Activated B cell treated with CpG ODN at 0.5 μM for 24 hours (primary cell): Measurements from ENCODE around the gene CRAT. TPM values are rescaled to one million over a fixed set of nuclear protein-coding genes. Genes with fewer than 3 reads are reported as not detected.
A peak's percentile ranks its signal among the peaks of the same experiment; 100 is the strongest.
"Not testable (repeated sequence)": the region's sequence is repeated elsewhere in the genome, so short reads cannot be mapped to it uniquely, and the experiment has no call there.

ENCODE experiments used
- ATAC-seq: fragments of 200-7000 bp; cut with Tn5 transposase; one replicate; pipeline ENCODE4 v1.10.0; 2021; ENCODE audit warnings: low read depth, mild to moderate bottlenecking, moderate library complexity
- CTCF ChIA-PET: fragments of 350-600 bp; sonication (Branson Sonifier 250); formaldehyde crosslinking; loops from one replicate; lab custom pipeline; 2021; ENCODE audit warnings: antibody characterized with exemption; lab: Charles Lee
- POLR2A ChIA-PET: fragments of 350-600 bp; sonication (Branson Sonifier 250); formaldehyde crosslinking; loops from one replicate; lab custom pipeline; 2021; ENCODE audit warnings: antibody characterized with exemption; lab: Charles Lee
- DNase-seq: peaks from one replicate; pipeline ENCODE4 v3.0.0; 2022
- H3K27ac Mint-ChIP-seq: one replicate; pipeline ENCODE4 v1.8.0; 2020; ENCODE audit warnings: mixed read lengths
- H3K27me3 Mint-ChIP-seq: one replicate; pipeline ENCODE4 v1.8.0; 2021; ENCODE audit warnings: mixed read lengths
- H3K36me3 Mint-ChIP-seq: one replicate; pipeline ENCODE4 v1.8.0; 2021; ENCODE audit warnings: low read depth, mixed read lengths
- H3K4me1 Mint-ChIP-seq: one replicate; pipeline ENCODE4 v1.8.0; 2021; ENCODE audit warnings: mixed read lengths
- H3K4me3 Mint-ChIP-seq: one replicate; pipeline ENCODE4 v1.8.0; 2020; ENCODE audit warnings: mild to moderate bottlenecking, mixed read lengths
- H3K9me3 Mint-ChIP-seq: one replicate; pipeline ENCODE4 v1.8.0; 2020; ENCODE audit warnings: mixed read lengths
- intact Hi-C: fragments of 100-400 bp; cut with micrococcal nuclease; formaldehyde crosslinking; loops from one replicate; pipeline ENCODE4 v1.15.1; 2024
- total RNA-seq: library from RNA; stranded (reverse); gene quantifications from 2 replicates; pipeline ENCODE4 v1.2.3, GENCODE V29; 2022
- TF ChIP-seq, protein P1 (sequence below): fragments of 200-600 bp; IDR thresholded peaks from one replicate; pipeline ENCODE4 v1.8.0; 2022; ENCODE audit warnings: antibody characterized with exemption, mild to moderate bottlenecking

The CRAT gene
- total RNA-seq, 1 donor from 2014 or later: 8.2 TPM

DNA sequence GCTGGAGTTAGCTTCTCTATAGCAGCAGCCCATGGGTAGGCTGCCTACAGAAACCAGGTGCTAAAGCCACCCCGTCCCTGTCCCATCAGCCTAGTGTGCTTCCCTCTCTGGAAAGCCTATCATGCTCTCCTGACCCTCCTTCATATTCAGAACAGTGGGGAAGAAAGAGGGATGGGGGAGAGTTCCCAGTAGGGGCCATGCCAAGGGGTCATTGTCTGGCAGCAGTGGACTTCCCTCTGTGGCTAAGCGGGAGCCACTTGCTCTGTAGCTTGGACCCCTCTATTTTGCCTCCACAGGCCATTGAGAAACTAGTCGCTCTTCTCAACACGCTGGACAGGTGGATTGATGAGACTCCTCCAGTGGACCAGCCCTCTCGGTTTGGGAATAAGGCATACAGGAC is 18.1 kb upstream of the CRAT start:
- Mint-ChIP-seq H3K4me1 (peaks cover 18% of the 10 kb centered on the region), H3K27me3 (no peaks in the 10 kb centered on the region), H3K27ac (no peak overlapping the region), H3K4me3 (no peak overlapping the region), H3K9me3 (no peaks in the 10 kb centered on the region), H3K36me3 (peaks cover 68% of the 10 kb centered on the region)
- ChIA-PET CTCF (no interaction called here), POLR2A (no interaction called here)
- TF ChIP-seq, protein P1, sequence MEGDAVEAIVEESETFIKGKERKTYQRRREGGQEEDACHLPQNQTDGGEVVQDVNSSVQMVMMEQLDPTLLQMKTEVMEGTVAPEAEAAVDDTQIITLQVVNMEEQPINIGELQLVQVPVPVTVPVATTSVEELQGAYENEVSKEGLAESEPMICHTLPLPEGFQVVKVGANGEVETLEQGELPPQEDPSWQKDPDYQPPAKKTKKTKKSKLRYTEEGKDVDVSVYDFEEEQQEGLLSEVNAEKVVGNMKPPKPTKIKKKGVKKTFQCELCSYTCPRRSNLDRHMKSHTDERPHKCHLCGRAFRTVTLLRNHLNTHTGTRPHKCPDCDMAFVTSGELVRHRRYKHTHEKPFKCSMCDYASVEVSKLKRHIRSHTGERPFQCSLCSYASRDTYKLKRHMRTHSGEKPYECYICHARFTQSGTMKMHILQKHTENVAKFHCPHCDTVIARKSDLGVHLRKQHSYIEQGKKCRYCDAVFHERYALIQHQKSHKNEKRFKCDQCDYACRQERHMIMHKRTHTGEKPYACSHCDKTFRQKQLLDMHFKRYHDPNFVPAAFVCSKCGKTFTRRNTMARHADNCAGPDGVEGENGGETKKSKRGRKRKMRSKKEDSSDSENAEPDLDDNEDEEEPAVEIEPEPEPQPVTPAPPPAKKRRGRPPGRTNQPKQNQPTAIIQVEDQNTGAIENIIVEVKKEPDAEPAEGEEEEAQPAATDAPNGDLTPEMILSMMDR: no peak
- DNase-seq (no peak), ATAC-seq (no peak)
- intact Hi-C loops: no loop called here

DNA sequence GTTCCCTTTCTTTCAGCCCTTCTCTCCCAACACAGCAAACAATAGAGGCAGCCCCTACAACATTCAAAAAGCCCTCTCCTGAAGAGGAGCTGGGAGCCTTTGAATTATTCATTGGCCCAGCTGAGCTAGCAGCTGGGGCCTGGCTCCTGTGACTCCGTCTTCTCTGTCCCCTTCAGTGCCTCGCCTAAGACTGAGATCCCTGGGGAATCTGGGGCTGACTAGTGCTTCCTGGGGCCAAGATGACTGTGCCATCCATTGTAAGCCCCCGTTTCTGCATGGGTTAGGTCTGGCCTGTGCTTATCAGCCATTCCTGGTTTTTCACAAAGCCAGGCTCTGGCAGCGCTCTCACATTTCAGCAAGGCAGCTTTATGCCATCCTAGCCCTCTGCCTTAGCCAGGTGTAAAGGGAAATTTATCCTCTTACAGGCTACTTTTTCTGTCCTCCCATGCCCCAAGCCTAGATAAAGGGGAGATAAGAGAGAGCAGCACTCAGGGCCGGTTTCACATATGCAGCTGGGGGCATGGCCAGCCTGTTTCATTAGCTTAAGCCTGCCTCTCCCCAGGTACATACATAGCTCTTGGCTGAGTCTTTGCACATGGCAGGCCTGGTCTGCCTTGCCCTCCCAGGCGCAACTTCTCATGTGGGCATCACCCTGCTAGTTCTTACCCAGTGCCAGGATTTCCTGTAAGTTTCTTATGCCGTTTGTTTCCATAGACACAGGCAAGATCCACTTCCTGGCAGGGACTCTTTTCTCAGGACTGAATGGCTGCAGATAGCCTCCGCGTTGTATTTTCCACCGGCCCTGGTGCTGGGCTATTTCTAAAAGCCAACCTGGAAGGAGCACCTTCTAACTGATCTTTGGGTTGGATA is 16.4 kb upstream of the CRAT start:
- TF ChIP-seq, protein P1: no peak
- H3K4me3 Mint-ChIP-seq: no peak overlapping the region
- no peaks in the 10 kb centered on the region for H3K27me3 Mint-ChIP-seq
- ATAC-seq (no peak), DNase-seq (no peak)
- intact Hi-C loops: no loop called here
- H3K4me1 Mint-ChIP-seq: peaks cover 18% of the 10 kb centered on the region
- ChIA-PET POLR2A (no interaction called here), CTCF (interaction anchor here (1.0 to 2.5 kb wide), 4 partner anchors 12 to 497 kb away, joined by 3 to 7 read pairs (median 4); no protein-coding TSS in a partner anchor)
- H3K36me3 Mint-ChIP-seq: peaks cover 78% of the 10 kb centered on the region
- no peaks in the 10 kb centered on the region for H3K9me3 Mint-ChIP-seq
- no peak overlapping the region for H3K27ac Mint-ChIP-seq

- CTCF ChIA-PET: interaction anchor here (0.9 to 2.5 kb wide), 4 partner anchors 13 to 499 kb away, joined by 4 to 7 read pairs (median 6); no protein-coding TSS in a partner anchor
- intact Hi-C loops: no loop called here
- Mint-ChIP-seq H3K27me3 (no peaks in the 10 kb centered on the region), H3K36me3 (peaks cover 80% of the 10 kb centered on the region), H3K27ac (no peak overlapping the region), H3K4me1 (peaks cover 12% of the 10 kb centered on the region), H3K9me3 (no peaks in the 10 kb centered on the region), H3K4me3 (no peak overlapping the region)
- POLR2A ChIA-PET: interaction anchor here (0.5 to 1.2 kb wide), 3 partner anchors 15 to 1333 kb away, joined by 4 to 6 read pairs (median 4); no protein-coding TSS in a partner anchor
- ATAC-seq (peak; percentile 77), DNase-seq (no peak)
- TF ChIP-seq, protein P1: no peak
These were observed 14.9 kb upstream of the CRAT start for GRCh38 chr9:129125478-129125877.

DNA sequence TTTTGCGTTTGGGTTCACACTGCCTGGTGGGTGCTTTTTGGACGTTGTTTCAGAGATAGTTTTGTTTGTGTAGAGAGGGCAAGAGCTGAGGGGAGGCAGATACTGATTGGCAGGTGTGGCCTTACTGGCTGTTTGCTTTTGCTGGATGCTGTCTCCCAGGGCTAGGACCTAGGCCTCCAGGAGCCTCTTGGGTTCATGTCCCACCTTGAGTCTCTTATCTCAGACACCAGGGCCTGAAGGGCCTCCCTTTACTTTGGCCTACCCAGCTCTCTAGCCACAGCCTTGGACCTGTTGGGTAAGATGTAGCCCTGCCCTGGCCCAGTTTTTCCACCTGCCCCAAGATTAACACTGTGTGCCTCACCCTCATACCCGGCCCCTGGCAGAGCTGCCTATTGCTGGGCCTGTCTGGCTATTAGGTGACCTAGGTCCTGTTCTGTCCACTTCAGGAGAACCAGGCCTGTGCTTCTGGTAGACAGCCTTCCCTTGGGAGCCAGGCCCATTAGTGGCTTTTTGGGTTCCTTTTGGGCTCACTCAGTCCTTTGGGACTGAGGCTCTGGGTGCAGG is 14.0 kb upstream of the CRAT start:
- no peaks in the 10 kb centered on the region for H3K27me3 Mint-ChIP-seq
- no peak overlapping the region for H3K4me3 Mint-ChIP-seq
- H3K4me1 Mint-ChIP-seq: peaks cover 12% of the 10 kb centered on the region
- POLR2A ChIA-PET: interaction anchor here (0.7 to 0.8 kb wide), 2 partner anchors 96 to 718 kb away, joined by 4 read pairs; partner anchors contain the start of gene SH3GLB2
- CTCF ChIA-PET: interaction anchor here (1.5 kb wide), 1 partner anchor 18 kb away, joined by 5 read pairs; no protein-coding TSS in a partner anchor
- ATAC-seq (no peak), DNase-seq (no peak)
- no peaks in the 10 kb centered on the region for H3K9me3 Mint-ChIP-seq
- H3K36me3 Mint-ChIP-seq: peaks cover 79% of the 10 kb centered on the region
- TF ChIP-seq, protein P1: no peak
- intact Hi-C loops: no loop called here
- no peak overlapping the region for H3K27ac Mint-ChIP-seq

DNA sequence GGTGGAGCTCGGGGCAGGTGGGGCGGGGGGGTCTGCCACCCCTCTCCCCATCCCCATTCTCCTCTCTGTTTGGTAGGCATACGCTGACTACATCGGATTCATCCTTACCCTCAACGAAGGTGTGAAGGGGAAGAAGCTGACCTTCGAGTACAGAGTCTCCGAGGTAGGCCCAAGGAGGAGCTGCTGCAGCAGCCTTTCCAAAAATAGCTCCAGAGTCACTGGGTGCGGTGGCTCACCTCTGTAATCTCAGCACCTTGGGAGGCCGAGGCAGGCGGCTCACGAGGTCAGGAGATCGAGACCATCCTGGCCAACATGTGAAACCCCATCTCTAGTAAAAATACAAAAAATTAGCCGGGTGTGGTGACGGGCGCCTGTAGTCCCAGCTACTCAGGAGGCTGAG is 12.4 kb upstream of the CRAT start:
- CTCF ChIA-PET: interaction anchor here (1.3 to 1.7 kb wide), 3 partner anchors 8 to 20 kb away, joined by 3 to 9 read pairs (median 4); no protein-coding TSS in a partner anchor
- ATAC-seq, H3K9me3 Mint-ChIP-seq, intact Hi-C loops, DNase-seq, POLR2A ChIA-PET, H3K27ac Mint-ChIP-seq, H3K4me3 Mint-ChIP-seq, H3K27me3 Mint-ChIP-seq: not testable (repeated sequence)
- H3K36me3 Mint-ChIP-seq: peaks cover 67% of the 10 kb centered on the region
- H3K4me1 Mint-ChIP-seq: peaks cover 12% of the 10 kb centered on the region
